Stimulated activated CD8-positive, alpha-beta memory T cell treated with anti-CD3 and anti-CD28 coated beads, Interleukin-12 subunit alpha, Interleukin-12 subunit beta, amount 100 ng/mL, for 1 hour (primary cell): ENCODE results near the gene CNKSR2.

Experiments used
- DNase-seq: peaks from one replicate; pipeline ENCODE4 v3.0.0-alpha.2; 2020; ENCODE audit warnings: low read depth

Gene CNKSR2

DNA sequence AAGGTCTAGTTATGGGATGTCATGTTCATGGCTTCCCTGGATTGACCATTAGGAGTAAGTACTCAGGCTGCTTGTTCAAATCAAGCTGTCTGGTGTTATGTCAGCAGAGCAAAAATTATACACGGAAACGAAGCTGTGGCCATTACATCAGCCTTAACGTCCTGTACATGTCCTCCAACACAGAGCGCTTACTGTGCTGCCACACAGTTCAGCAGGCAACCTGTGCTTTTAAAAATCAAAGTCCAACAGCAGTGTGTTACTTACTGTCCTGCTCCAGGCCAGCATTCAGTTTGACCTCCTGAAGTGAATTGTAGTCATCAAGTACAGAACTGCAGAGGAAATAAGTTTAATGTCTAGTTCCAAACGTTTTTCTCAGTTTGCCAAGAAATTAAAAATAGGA is 237.9 kb downstream of the CNKSR2 start:
- DNase-seq: no peak

DNA sequence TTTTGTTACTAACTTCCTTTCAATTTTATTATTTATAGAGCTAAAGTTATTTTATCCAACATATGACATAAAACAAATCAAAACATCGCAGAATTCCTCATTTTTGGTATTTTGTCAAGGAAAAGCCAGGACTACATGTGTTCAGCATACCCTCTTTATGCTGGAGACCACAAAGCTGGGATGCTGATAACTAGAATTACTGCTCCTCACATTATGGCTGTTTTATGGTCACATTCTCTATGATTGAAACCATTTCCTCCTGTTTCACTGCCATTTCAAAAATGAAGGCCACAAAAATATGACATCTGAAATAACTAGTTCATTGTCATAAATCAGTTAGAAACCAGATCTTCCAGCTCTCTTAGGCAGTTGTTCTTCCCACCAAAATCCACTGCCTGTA is 242.2 kb downstream of the CNKSR2 start:
- no peak for DNase-seq

DNA sequence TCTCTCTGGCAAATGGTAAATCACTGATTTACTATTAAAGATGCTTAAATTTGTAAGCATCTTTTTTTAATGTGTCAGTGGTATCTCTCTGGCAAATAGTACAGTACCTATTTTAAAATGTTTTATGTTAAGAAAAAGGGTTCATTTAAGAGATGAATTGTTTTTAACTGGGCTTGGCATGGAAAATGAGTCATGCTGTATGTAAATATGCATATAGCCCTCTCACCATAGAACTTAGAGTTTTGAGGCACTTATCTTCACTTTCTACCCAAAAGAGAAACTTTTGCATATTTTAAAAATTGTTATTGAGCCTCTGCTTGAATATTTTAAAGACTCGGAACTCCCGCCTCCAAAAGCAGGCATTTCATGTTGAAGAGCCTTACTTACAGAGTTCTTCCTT is 246.0 kb downstream of the CNKSR2 start:
- no peak for DNase-seq

DNA sequence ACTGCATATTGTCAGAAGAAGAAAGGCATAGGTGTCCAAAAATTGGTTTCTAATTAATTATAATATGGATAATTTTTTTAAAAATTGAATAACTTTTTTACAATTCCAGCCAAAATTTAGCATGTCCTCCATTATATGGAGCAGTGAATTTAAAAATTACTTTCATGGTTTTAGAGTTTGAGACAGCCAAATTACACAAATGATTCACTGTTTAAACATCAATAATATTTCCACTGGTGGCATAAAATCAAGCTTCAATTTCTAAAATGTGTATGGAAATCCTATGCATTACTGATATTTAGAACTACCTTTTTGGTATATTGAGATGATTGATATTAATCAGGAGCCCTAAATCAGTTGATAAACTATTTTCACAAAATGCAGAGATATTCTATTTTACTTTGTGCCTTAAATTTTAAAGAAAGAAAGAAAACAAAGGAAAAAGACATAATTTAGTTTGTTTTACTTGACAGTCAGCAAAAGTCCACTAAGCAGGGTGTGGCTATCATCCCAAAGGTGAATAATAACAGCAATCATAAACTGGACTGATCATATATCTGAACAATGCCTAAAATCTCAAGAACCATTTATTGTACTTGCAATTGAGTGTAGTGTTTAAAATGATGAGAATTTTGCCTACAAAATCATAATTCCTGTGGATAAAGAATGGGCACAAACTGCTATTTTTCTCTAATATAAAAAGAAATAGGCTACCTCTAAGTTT is 249.7 kb downstream of the CNKSR2 start:
- no peak for DNase-seq

DNA sequence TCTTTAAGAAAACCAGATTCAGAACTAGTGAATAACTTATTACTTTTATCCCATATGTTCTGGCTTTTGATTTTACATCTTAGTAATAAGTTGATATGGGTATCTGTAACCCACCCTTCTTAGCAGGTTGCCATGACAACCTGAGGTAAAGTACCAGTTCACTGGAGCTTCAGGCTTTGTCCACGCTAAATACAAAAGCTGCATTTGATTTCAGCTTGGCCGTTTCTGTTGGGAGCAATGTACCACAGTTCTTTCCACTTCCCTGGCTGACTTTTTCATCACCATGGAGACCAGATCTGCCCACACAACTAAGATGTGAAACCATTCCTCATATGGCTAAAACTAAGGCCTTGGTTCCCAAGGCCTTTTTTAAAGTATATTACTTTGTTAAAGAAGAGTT is 257.8 kb downstream of the CNKSR2 start:
- DNase-seq: no peak

DNA sequence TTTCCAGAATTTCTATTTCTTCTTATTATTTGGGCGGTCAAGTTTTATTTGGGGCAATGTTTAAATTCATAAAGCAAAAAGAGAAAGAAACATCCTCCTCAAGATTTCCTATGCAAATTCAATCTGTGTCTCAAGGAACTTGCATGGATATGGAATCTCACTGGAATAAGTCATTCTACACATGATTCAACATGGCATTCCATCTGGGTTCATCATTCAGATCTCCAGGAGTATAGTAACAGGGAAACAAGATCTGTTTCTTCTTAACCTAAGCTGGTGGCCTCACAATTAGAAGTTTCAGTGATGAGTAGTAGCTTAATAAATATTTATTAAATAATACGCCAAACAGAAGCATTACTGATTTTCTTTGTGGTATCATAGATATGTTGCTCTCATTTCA is 264.1 kb downstream of the CNKSR2 start:
- no peak for DNase-seq

DNA sequence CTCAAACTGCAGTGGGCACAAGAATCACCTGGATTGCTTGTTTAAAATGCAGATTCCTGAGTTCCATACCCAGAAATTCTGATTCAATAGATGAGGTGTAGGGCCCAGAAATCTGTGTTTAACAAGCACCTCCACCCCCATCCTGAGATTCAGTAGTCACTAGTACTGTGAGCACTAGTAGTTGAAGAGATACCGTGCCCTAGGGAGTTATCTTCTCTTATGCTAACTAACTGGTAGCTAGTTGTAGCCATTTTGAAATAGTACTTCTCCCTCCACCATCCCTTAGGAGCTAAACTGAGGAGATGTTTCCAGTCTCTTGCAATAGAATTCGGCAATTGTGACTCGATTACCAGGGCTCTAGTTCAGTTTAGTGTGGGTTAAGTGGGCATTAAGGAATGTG is 265.6 kb downstream of the CNKSR2 start:
- DNase-seq: no peak

DNA sequence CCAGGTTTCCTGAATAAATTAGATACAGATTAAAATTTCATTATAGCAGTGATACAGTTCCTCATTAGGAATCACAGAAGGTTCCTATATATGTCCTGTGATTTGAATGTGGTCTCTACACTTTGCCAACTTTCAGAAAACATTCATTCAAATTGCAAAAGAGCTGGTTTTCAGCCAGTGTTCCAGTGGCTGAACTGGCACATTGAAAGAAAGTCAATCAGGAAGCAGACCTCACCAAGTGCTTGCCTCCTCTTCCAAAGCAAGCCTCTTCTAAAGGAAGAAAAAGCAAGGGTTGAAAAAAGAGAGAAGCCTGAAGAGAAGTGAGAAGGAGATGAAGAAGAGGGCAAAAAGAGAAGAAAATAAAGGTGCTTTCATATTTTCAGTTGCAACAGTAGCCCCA is 271.2 kb downstream of the CNKSR2 start:
- no peak for DNase-seq

DNA sequence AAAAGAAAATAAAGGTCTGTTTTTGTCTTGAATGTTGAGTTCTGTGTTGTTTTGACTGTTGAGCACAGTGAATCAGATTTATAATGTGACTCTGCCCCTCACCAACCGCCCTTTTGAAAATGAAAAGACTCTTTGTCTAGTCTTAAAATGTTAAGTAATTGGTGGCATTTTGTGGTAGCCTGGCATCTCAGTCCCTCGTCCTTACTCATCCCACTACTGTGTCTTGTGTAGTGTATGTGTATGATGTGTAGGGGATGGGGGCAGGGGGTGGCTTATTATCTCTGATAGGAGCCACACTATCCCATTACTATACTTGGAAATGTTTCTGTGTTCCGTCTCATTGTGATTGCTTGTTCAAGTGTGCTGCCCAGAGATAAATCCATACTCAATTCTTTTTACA is 271.7 kb downstream of the CNKSR2 start:
- DNase-seq: no peak

DNA sequence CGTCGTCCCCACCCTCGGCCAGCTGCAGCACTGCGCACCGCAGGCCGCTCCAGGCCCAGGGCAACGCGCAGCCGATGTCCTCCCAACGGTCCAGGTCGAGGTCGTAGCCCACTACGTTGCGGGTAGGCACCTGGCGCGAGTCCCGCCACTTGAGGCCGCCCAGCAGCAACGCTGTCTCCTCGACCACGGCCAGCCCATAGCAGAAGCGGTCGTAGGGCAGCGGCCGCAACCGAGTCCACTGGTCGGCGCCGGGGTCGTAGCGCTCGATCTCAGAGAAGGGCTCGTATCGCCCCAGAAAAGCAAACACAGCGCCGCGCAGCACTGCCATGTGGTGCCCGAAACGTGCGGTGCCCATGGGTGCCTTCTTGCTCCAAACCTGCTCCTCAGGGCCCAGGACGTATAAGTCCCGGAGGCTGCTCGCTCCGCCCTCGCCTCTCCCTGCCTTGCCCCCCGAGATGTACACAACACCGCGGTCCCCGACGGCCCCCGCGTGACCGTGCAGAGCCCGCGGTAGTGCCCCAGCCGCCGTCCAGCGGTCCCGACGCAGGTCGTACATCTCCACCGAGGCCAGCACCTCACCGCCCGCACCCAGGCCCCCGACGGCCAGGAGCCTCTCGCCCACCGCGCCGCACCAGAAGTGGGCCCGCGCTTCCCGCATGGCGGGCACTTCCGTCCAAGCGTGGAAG is 281.8 kb downstream of the CNKSR2 start:
- no peak for DNase-seq

DNA sequence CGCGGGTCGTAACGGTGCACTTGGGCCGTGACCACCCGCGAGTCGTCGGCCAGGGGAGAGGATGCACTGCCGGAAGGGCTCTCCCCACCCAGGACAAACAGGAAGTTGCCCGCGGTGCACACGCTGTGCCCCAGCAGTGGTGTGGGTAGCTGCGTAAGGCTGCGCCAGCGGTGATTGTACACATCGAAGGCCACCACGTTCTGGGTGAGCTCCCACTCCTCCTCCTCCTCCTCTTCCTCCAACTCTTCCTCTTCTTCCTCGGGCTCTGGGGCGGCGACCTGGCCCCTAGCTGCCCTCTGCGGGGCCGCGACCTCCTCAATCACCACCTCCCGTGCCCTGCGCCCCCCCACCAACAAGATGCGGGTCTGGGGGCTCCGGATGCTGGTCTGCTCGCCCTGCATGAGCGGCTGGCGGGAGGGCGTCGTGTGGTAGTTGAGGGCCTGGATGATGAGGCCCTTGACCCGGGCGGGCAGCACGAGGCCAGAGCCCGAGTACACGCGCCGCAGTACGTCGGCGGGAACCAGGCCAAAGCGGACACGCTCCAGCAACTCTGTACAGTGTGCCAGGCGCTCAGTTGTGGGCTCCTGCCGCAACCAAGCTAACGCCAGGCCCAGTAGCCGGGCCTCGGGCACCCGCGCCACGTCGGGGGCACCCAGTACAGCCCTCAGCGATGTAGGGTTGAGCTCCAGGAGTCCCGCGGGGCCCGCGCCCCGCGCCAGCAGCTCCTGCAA is 282.5 kb downstream of the CNKSR2 start:
- DNase-seq: no peak

DNA sequence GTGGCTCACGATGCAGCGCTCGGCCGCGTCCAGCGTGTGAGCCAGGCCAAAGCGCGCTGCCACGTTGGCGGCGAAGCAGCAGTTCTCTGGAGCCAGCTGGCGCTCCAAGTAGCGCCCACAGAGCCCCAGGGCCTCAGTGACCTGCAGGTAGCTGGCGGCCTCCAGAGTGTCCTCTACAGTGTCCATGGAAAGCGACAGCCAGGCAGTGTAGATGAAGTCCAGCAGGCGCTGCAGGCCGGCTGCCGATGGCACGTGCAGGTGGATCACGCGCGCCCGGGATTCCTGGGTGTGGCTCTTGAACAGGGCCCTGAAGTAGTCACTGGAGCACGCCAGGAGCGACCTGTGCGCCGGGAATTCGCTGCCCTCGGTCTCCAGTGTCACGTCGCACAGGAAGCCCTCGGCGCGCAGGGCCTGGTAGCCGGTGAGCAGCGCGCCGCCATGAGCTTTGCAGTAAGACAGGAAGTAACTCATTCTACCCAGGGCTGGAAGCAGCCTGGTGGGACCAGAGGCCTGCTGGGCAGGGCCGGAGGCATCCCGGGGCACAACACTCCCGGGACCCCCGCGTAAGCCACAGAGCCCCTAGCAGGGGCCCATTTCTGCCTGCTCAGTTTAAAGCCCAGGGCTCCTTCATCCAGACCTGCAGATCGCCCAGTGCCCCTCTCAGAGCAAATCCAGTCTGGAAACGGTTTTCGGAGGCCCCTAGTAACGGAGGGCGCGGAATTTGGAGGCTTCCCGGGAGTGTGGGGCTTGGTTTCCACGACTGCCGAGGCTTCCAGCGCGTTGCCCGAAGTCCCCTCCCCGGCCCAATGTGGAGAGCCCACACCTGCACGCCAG is 283.3 kb downstream of the CNKSR2 start:
- no peak for DNase-seq

DNA sequence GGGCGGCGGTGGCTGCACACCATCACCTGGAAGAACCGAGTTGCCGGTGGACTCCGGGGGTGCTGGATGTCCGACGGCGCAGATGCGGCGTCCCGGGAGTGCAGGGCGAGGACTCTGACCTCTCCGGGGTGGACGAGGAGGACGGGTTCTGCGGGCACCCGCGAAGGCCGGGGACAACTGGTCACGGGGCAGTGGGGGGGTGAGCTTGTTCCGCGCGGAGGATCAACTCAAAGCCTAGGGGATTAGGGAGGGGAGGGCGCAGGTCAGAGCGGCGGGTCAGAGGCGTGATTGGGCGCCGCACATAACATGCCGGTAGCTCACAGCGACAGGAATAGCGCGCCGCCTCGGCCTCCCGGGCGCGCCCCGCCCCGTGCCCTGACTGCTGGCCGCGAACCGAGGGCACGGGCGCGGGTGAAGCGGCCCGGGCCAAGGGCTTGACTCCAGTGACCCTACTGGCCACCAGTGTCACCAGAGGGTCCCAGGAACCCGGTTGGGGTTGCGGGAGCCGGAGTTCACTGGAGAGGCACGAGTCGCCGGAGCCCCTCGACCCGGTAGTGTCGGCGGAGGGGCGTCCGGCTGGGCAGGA is 284.0 kb downstream of the CNKSR2 start, which contains the start of gene KLHL34:
KLHL34 (minus strand) TSS at position 179 of the 586 bp plus-strand sequence. CDS start 542 bp downstream, outside the sequence.
- DNase-seq: no peak

DNA sequence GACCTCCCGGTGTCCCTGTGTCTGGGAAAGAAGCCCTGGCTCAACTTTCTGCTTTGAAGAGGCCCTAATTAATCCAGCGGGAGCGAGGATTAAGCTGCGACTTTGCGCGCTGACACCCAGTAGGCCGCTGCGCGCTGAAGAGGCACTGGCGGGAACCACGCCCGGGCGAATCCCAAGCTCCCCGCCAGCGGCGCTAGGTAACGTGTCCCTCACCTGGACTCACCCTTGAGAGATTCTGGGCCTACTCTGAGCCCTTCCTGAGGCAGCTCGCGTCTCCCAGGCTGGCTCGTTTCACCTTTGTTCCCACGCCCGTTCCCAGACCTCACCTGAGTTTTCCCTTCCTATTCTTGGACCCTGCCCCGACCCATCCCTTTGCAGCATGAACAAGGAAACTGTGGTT is 284.5 kb downstream of the CNKSR2 start:
- DNase-seq: no peak

DNA sequence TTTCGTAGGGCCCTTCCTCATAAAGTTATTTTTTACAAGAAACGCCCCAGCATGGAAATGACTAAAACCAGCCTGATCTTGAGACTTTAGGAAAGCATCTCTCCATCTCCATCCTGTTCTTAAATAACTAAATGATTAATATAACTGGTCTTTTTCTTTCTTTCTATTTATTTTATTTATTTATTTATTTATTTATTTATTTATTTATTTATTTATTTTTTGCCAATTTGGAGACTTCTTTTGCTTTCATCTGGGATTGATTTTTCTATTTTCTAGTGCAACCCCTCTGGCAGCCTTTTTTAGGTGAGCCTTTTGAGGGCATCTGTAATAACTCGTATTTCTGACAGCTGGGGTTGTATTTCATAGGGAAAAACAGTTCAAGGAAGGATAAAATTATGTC is 285.1 kb downstream of the CNKSR2 start:
- no peak for DNase-seq

DNA sequence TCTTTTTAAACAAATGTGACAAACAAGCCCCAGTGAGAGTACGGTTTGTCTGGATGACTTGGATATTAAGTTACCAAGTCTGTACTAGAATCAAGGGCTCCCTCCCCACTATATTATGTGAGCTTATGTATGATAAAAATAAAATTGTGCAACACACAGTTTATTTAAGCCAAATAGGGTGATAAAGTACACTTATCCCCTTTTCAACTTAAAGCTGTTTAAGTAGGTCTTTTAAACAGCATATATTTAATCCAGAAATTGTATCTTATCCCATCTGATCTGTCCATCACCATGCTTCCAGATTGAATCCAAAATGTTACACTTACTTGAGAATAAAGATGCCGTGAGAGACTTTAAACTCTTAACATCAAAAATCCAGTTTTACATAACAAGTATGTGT is 285.9 kb downstream of the CNKSR2 start:
- DNase-seq: no peak

DNA sequence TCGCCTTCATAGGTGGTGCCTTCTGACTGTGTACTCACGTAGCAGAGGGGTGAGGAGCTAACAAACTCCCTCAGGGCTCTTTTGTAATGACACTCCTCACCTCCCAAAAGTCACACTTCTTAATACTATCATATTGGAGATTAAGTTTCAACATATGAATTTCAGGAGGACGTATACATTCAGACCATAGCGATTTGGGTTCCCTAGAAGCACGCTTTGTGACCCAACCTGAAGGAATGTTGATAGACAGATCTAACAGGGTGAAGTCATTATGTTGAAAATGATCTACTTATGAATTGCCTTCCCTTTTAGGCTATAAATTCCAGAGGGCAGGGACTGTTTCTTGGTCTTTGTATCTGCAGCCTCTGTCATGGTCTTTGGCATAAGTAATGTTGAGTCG is 287.1 kb downstream of the CNKSR2 start:
- no peak for DNase-seq

DNA sequence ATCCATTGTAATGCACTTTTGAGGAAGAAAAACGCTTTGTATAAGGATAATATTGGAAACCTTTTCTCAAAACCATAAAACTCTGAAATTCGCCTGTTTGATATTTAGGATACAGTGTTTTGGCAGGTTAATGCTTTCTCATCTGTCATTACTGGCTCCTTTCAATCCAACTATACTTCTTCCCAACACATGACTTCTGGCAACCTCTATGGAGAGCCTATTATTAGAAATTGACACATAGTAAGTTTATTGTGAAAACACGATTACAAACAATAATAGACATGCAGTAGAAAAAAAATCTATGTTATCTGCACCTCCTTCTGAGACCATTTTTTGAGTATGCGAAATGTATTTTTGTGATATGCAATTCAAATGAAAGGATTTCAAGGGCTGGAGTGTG is 288.5 kb downstream of the CNKSR2 start:
- DNase-seq: no peak

DNA sequence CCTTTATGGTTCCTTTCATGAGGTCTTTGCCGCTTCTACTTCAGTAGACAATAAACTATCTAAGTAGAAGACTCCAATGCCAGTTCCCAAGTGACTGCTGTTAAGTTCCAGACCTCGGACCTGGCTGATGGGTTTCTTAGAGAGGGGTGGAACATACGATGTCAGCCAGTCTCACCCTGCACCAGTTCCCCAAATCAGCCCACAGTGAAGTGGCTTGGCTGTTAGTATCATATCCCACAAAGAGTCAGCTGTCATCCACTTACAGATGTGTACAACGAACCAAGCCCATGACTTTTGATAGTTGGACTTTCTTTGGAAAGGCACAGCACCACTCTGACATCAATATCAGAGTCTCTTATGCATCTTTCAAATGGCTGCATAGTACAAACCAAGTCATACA is 292.0 kb downstream of the CNKSR2 start:
- DNase-seq: no peak

DNA sequence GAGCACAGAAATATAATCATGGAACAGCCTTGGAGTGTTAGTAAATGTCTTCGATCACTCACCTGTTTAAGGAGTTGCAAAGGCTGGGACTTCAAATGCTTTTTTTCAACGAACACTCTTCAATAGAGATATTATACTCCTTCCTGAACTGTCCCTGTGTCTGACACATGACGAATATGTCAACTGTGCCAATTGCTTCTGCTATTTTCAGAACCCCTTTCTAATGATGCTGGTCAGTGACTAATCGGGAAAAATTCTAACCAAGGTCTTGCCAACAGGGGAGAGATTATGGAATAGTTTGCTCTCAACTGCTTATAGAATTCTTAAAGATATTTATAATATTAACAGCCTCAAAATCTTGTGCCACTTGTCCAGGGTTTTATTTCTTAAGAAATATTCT is 292.5 kb downstream of the CNKSR2 start:
- no peak for DNase-seq

DNA sequence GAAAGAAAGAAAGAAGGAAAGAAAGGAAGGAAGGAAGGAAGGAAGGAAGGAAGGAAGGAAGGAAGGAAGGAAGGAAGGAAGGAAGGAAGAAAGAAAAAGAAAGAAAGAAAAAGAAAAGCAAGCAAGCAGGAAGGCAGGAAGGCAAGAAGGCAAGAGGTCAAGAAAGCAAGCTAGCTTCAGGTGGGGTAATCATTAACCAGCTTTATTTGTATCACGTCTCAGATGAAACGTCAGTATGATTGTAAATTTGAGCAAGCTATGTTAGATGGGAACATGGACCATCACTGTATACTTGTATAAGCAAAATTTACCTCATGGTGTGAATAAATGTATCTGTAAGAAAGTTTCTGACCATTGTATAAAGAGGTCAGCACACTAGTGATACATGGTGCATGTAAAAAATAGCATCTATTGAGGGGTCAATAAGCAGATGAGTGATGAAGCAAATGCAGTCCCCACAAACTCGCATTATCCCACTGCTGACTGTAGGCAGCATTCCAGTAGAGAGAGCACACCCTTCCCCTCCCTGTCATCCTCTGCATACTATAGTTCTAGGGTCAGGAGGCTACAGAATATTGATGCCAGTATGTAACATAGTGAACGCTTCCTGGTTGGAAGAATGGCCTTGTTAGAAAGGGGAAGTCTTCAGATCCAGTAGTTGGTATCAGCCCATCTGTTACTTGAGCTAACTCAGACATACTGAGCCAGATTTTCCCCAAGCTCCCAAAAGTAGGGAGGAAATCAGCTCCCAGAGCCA is 300.4 kb downstream of the CNKSR2 start:
- DNase-seq: no peak
